Esophagus squamous epithelium (tissue), 4 donors: ENCODE data around the gene IL1A.

Experiments used
- CTCF ChIP-seq, 6 experiments: fragments of 450-650 bp in 4 of 6; fragments of 200-600 bp in 2 of 6; sonication (generic) in 2 of 6; IDR thresholded peaks; one replicate each; pipeline ENCODE4 v1.5.1; 2016 to 2019; ENCODE audit warnings: antibody characterized with exemption in 6 of 6, mild to moderate bottlenecking in 4 of 6, moderate library complexity in 4 of 6
- POLR2A ChIP-seq, 4 donors: fragments of 450-650 bp; IDR thresholded peaks; one replicate each; pipeline ENCODE4 v1.6.1; 2017; ENCODE audit warnings: antibody characterized with exemption in 4 of 4, mild to moderate bottlenecking in 4 of 4, moderate library complexity in 3 of 4

DNA sequence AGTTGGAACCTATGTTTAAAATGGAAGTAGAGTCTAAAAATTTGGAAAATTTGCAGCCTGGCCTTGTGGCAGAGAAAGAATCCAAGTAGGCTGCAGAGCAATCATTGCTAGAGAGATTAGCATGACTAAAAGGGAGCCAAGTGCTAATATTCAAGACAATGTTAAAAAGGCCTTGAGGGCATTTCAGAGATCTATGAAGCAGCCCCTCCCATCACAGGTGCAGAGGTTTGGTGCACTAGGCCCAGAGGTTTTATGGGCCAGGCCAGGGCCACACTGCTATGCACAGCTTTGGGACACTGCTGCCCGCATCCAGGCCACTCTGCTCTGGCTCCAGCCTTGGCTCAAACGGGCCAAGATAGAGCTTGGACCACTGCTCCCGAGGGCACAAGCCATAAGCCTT, 6.7 kb upstream of the IL1A start:
- TF ChIP-seq CTCF (IDR thresholded peaks at IDR 0.05): no peak
- TF ChIP-seq POLR2A (IDR thresholded peaks at IDR 0.05): no peak
